Neural progenitor cell (in vitro differentiated cells): ENCODE data around the gene FARS2. TPM values are rescaled to one million over a fixed set of nuclear protein-coding genes. Genes with fewer than 3 reads are reported as not detected.

Experiments
- DNase-seq: peaks from one replicate; pipeline ENCODE4 v3.0.0-alpha.2; 2016; ENCODE audit warnings: low spot score
- H2AFZ ChIP-seq: fragments of 200-600 bp; sonication (generic); replicated peaks from 2 replicates; pipeline ENCODE4 v1.6.1; 2016; ENCODE audit warnings: antibody characterized with exemption
- H3F3A ChIP-seq: fragments of 200-600 bp; sonication (generic); 2 replicates; pipeline ENCODE4 v1.6.1; 2016; ENCODE audit warnings: antibody characterized with exemption, low read depth
- H3K27ac ChIP-seq: fragments of 200-600 bp; sonication (generic); 2 replicates; pipeline ENCODE4 v1.5.1; 2016; ENCODE audit warnings: mild to moderate bottlenecking
- H3K27me3 ChIP-seq: fragments of 200-600 bp; sonication (generic); 2 replicates; pipeline ENCODE4 v1.6.1; 2016; ENCODE audit warnings: mild to moderate bottlenecking, moderate library complexity
- H3K36me3 ChIP-seq: fragments of 200-600 bp; sonication (generic); 2 replicates; pipeline ENCODE4 v1.5.1; 2016
- H3K4me1 ChIP-seq: fragments of 200-600 bp; sonication (generic); 2 replicates; pipeline ENCODE4 v1.6.1; 2016; ENCODE audit warnings: mixed run types
- H3K4me2 ChIP-seq: fragments of 200-600 bp; sonication (generic); 2 replicates; pipeline ENCODE4 v1.6.1; 2016
- H3K4me3 ChIP-seq: fragments of 200-600 bp; sonication (generic); 2 replicates; pipeline ENCODE4 v1.5.1; 2016
- H3K79me2 ChIP-seq: fragments of 200-600 bp; sonication (generic); 2 replicates; pipeline ENCODE4 v1.6.1; 2016; ENCODE audit warnings: low read depth
- H3K9ac ChIP-seq: fragments of 200-600 bp; sonication (generic); 2 replicates; pipeline ENCODE4 v1.6.1; 2016
- H3K9me3 ChIP-seq: fragments of 200-600 bp; sonication (generic); 2 replicates; pipeline ENCODE4 v1.5.1; 2016; ENCODE audit warnings: low read depth
- H4K20me1 ChIP-seq: fragments of 200-600 bp; sonication (generic); 2 replicates; pipeline ENCODE4 v1.6.1; 2016; ENCODE audit warnings: low read depth
- H3K27ac Mint-ChIP-seq: 3 replicates; pipeline ENCODE4 v1.8.0; 2021; ENCODE audit warnings: mixed read lengths
- H3K27me3 Mint-ChIP-seq: 2 replicates; pipeline ENCODE4 v1.8.0; 2022; ENCODE audit warnings: low read depth, mild to moderate bottlenecking, inconsistent platforms, moderate library complexity, mixed read lengths; ENCODE audit not compliant: insufficient read depth
- H3K36me3 Mint-ChIP-seq: 3 replicates; pipeline ENCODE4 v1.8.0; 2021; ENCODE audit warnings: mixed read lengths
- H3K4me1 Mint-ChIP-seq: 3 replicates; pipeline ENCODE4 v1.8.0; 2021; ENCODE audit warnings: mixed read lengths
- H3K4me3 Mint-ChIP-seq: 3 replicates; pipeline ENCODE4 v1.8.0; 2021; ENCODE audit warnings: mild to moderate bottlenecking, moderate library complexity, mixed read lengths
- H3K9me3 Mint-ChIP-seq: 3 replicates; pipeline ENCODE4 v1.8.0; 2020; ENCODE audit warnings: mixed read lengths
- CTCF ChIP-seq: fragments of 200-600 bp; sonication (generic); IDR thresholded peaks from 2 replicates; pipeline ENCODE4 v1.5.1; 2017; ENCODE audit warnings: antibody characterized with exemption, mild to moderate bottlenecking
- EZH2 ChIP-seq: fragments of 200-600 bp; sonication (generic); IDR thresholded peaks from 2 replicates; pipeline ENCODE4 v1.6.1; 2017; ENCODE audit warnings: antibody characterized with exemption, mild to moderate bottlenecking, moderate library complexity
- EZH2phosphoT487 ChIP-seq: fragments of 200-600 bp; sonication (generic); IDR thresholded peaks from 2 replicates; pipeline ENCODE4 v1.6.1; 2017; ENCODE audit warnings: antibody characterized with exemption
- total RNA-seq: library from RNA; depleted of rRNA; stranded (reverse); fragments of >200 nt; gene quantifications from 2 replicates; pipeline ENCODE4 v1.2.3, GENCODE V29; 2015; ENCODE audit warnings: low replicate concordance

FARS2 gene
- total RNA-seq, 1 donor from 2014 or later = 10.8 TPM

- Mint-ChIP-seq H3K9me3 (peaks cover 7% of the 10 kb centered on the region), H3K4me3 (no peak overlapping the region), H3K4me1 (peaks cover 8% of the 10 kb centered on the region), H3K36me3 (peaks cover 3% of the 10 kb centered on the region), H3K27ac (no peak overlapping the region), H3K27me3 (peaks cover 8% of the 10 kb centered on the region)
- H3K79me2 ChIP-seq = no peaks in the 10 kb centered on the region
- H4K20me1 ChIP-seq = no peaks in the 10 kb centered on the region
- no peak overlapping the region for H3K4me3 ChIP-seq
- TF ChIP-seq CTCF (no peak), EZH2 (no peak), EZH2phosphoT487 (no peak)
- H3K4me1 ChIP-seq = no peaks in the 10 kb centered on the region
- H3K27ac ChIP-seq = no peak overlapping the region
- H3F3A ChIP-seq = no peaks in the 10 kb centered on the region
- no peak overlapping the region for H3K4me2 ChIP-seq
- H3K36me3 ChIP-seq = no peaks in the 10 kb centered on the region
- no peak overlapping the region for H3K9ac ChIP-seq
- DNase-seq = no peak
- peaks cover 4% of the 10 kb centered on the region for H3K9me3 ChIP-seq
- H3K27me3 ChIP-seq = no peaks in the 10 kb centered on the region
- H2AFZ ChIP-seq = no peak overlapping the region
Observed at GRCh38 chr6:5567352-5567751, 306.0 kb downstream of the FARS2 start.

- Histone ChIP-seq H3F3A (no peaks in the 10 kb centered on the region), H3K27ac (no peak overlapping the region), H2AFZ (no peak overlapping the region), H3K4me3 (no peak overlapping the region), H3K9me3 (peaks cover 4% of the 10 kb centered on the region), H3K4me1 (no peaks in the 10 kb centered on the region), H3K36me3 (no peaks in the 10 kb centered on the region), H3K79me2 (no peaks in the 10 kb centered on the region), H3K4me2 (no peak overlapping the region), H3K27me3 (no peaks in the 10 kb centered on the region), H4K20me1 (no peaks in the 10 kb centered on the region), H3K9ac (no peak overlapping the region)
- TF ChIP-seq EZH2 = no peak
- TF ChIP-seq CTCF = no peak
- no peak for TF ChIP-seq EZH2phosphoT487
- Mint-ChIP-seq H3K27ac (no peak overlapping the region), H3K36me3 (peaks cover 3% of the 10 kb centered on the region), H3K9me3 (peaks cover 6% of the 10 kb centered on the region), H3K27me3 (peaks cover 8% of the 10 kb centered on the region), H3K4me3 (no peak overlapping the region), H3K4me1 (peaks cover 8% of the 10 kb centered on the region)
- DNase-seq = no peak
Observed at GRCh38 chr6:5567890-5568289, 306.6 kb downstream of the FARS2 start.

- Histone ChIP-seq H3F3A (no peaks in the 10 kb centered on the region), H2AFZ (no peak overlapping the region), H3K27ac (no peak overlapping the region), H3K79me2 (no peaks in the 10 kb centered on the region), H4K20me1 (no peaks in the 10 kb centered on the region), H3K4me3 (no peak overlapping the region), H3K36me3 (no peaks in the 10 kb centered on the region), H3K27me3 (no peaks in the 10 kb centered on the region), H3K4me2 (no peak overlapping the region), H3K9me3 (peaks cover 4% of the 10 kb centered on the region), H3K9ac (no peak overlapping the region), H3K4me1 (no peaks in the 10 kb centered on the region)
- no peak for TF ChIP-seq CTCF
- no peak for TF ChIP-seq EZH2
- TF ChIP-seq EZH2phosphoT487 = no peak
- Mint-ChIP-seq H3K36me3 (peaks cover 7% of the 10 kb centered on the region), H3K27ac (no peak overlapping the region), H3K4me3 (no peak overlapping the region), H3K9me3 (peaks cover 8% of the 10 kb centered on the region), H3K4me1 (no peaks in the 10 kb centered on the region), H3K27me3 (peaks cover 6% of the 10 kb centered on the region)
- no peak for DNase-seq
Observed at GRCh38 chr6:5569491-5569890, 308.2 kb downstream of the FARS2 start.
